IMR-90 (cell line): ENCODE measurements around the gene CLN3. TPM values are rescaled to one million over a fixed set of nuclear protein-coding genes. Genes with fewer than 3 reads are reported as not detected.

Experiments
- ATAC-seq: fragments of 200-7000 bp; cut with Tn5 transposase; 2 replicates; pipeline ENCODE4 v1.9.1; 2020; ENCODE audit warnings: low read depth, mild to moderate bottlenecking, moderate library complexity
- BruUV-seq: library from RNA; stranded (reverse); fragments of 400-500 nt; replicated peaks from 2 replicates; lab custom pipeline; 2021; lab: Mats Ljungman, UMichigan
- CTCF ChIA-PET: fragments of 300-600 bp; formaldehyde crosslinking; extraction: SDS; loops from one replicate; lab custom pipeline; 2021; ENCODE audit warnings: antibody characterized with exemption; lab: Yijun Ruan, JAX
- POLR2A ChIA-PET: fragments of 300-600 bp; sonication (Branson Sonifier 250); formaldehyde crosslinking; loops from one replicate; lab custom pipeline; 2022; ENCODE audit warnings: antibody characterized with exemption; ENCODE audit not compliant: unreplicated experiment; lab: Charles Lee
- DNase-seq: peaks from one replicate; pipeline ENCODE4 v3.0.0; 2013
- H2AFZ ChIP-seq: replicated peaks from 2 replicates; pipeline ENCODE3; 2013; ENCODE audit warnings: low read length, mild to moderate bottlenecking; ENCODE audit not compliant: poor library complexity
- H2AK5ac ChIP-seq: 2 replicates; pipeline ENCODE4 v1.6.1; 2013; ENCODE audit warnings: low read depth, low read length, inconsistent platforms
- H2AK9ac ChIP-seq: replicated peaks from 2 replicates; pipeline ENCODE3; 2013; ENCODE audit warnings: mild to moderate bottlenecking, low read depth, low read length, moderate library complexity; ENCODE audit not compliant: poor library complexity
- H2BK120ac ChIP-seq: 2 replicates; pipeline ENCODE4 v1.6.1; 2013; ENCODE audit warnings: low read depth, low read length, inconsistent platforms
- H2BK15ac ChIP-seq: 3 replicates; pipeline ENCODE4 v1.6.1; 2013; ENCODE audit warnings: low read depth, low read length, inconsistent platforms
- H2BK20ac ChIP-seq: 2 replicates; pipeline ENCODE4 v1.6.1; 2013; ENCODE audit warnings: low read depth, mild to moderate bottlenecking, inconsistent platforms, low read length, moderate library complexity
- H2BK5ac ChIP-seq: 2 replicates; pipeline ENCODE4 v1.6.1; 2013; ENCODE audit warnings: mild to moderate bottlenecking, low read depth, low read length, inconsistent platforms; ENCODE audit not compliant: poor library complexity, severe bottlenecking
- H3K14ac ChIP-seq: replicated peaks from 2 replicates; pipeline ENCODE4 v1.6.1; 2013; ENCODE audit warnings: low read depth, low read length, inconsistent platforms
- H3K18ac ChIP-seq: 2 replicates; pipeline ENCODE4 v1.6.1; 2013; ENCODE audit warnings: low read depth, low read length, control low read depth
- H3K23ac ChIP-seq: 2 replicates; pipeline ENCODE4 v1.6.1; 2013; ENCODE audit warnings: low read depth, low read length, inconsistent platforms
- H3K27ac ChIP-seq: 2 replicates; pipeline ENCODE4 v1.5.1; 2013; ENCODE audit warnings: mild to moderate bottlenecking, control low read depth, low read length; ENCODE audit not compliant: insufficient read depth
- H3K27me3 ChIP-seq: 2 replicates; pipeline ENCODE4 v1.6.1; 2013; ENCODE audit warnings: low read length; ENCODE audit not compliant: control insufficient read depth, insufficient read depth
- H3K36me3 ChIP-seq: 2 replicates; pipeline ENCODE4 v1.6.1; 2013; ENCODE audit warnings: low read length, mixed read lengths; ENCODE audit not compliant: control insufficient read depth, insufficient read depth
- H3K4ac ChIP-seq: 2 replicates; pipeline ENCODE4 v1.6.1; 2013; ENCODE audit warnings: low read depth, low read length, inconsistent platforms
- H3K4me1 ChIP-seq: 2 replicates; pipeline ENCODE4 v1.6.1; 2013; ENCODE audit warnings: low read length, mixed read lengths; ENCODE audit not compliant: control insufficient read depth, insufficient read depth
- H3K4me2 ChIP-seq: 2 replicates; pipeline ENCODE4 v1.6.1; 2013; ENCODE audit warnings: low read depth, mild to moderate bottlenecking, control low read depth, low read length, moderate library complexity
- H3K4me3 ChIP-seq: 2 replicates; pipeline ENCODE4 v1.5.1; 2013; ENCODE audit warnings: low read depth, mild to moderate bottlenecking, control low read depth, low read length, moderate library complexity; ENCODE audit not compliant: insufficient read depth
- H3K56ac ChIP-seq: 2 replicates; pipeline ENCODE4 v1.6.1; 2013; ENCODE audit warnings: low read length, inconsistent platforms; ENCODE audit not compliant: insufficient read depth; ENCODE audit errors: extremely low read depth
- H3K79me1 ChIP-seq, 2 experiments: 2 replicates each; pipeline ENCODE4 v1.6.1; 2013; ENCODE audit warnings: low read length in 2 of 2, inconsistent platforms in 1 of 2, low read depth in 1 of 2
- H3K9ac ChIP-seq: 2 replicates; pipeline ENCODE4 v1.6.1; 2013; ENCODE audit warnings: low read depth, low read length, control low read depth
- H3K9me1 ChIP-seq: 2 replicates; pipeline ENCODE4 v1.6.1; 2013; ENCODE audit warnings: low read length, inconsistent platforms; ENCODE audit not compliant: insufficient read depth
- H3K9me3 ChIP-seq: 2 replicates; pipeline ENCODE4 v1.6.1; 2013; ENCODE audit warnings: low read length; ENCODE audit not compliant: control insufficient read depth, insufficient read depth
- H4K20me1 ChIP-seq: 2 replicates; pipeline ENCODE4 v1.6.1; 2013; ENCODE audit warnings: low read length, inconsistent platforms; ENCODE audit not compliant: insufficient read depth
- H4K5ac ChIP-seq: 2 replicates; pipeline ENCODE4 v1.6.1; 2013; ENCODE audit warnings: mild to moderate bottlenecking, low read depth, low read length, control low read depth
- H4K8ac ChIP-seq, 2 experiments: 2 replicates each; pipeline ENCODE4 v1.6.1; 2013; ENCODE audit warnings: low read depth in 2 of 2, low read length in 2 of 2, control low read depth in 1 of 2, inconsistent platforms in 1 of 2
- H4K91ac ChIP-seq: 2 replicates; pipeline ENCODE4 v1.6.1; 2013; ENCODE audit warnings: low read depth, low read length, inconsistent platforms; ENCODE audit not compliant: insufficient read depth
- CHD1 ChIP-seq: IDR thresholded peaks from 2 replicates; pipeline ENCODE4 v1.6.1; 2012; ENCODE audit warnings: low read depth, low read length, improper control_type of control experiment
- MAZ ChIP-seq: IDR thresholded peaks from 2 replicates; pipeline ENCODE4 v1.6.1; 2012; ENCODE audit warnings: low read depth, mild to moderate bottlenecking, low read length, improper control_type of control experiment, moderate library complexity, borderline replicate concordance
- RAD21 ChIP-seq: IDR thresholded peaks from 2 replicates; pipeline ENCODE4 v1.6.1; 2012; ENCODE audit warnings: low read length, improper control_type of control experiment
- RCOR1 ChIP-seq: IDR thresholded peaks from 2 replicates; pipeline ENCODE4 v1.6.1; 2012; ENCODE audit warnings: mild to moderate bottlenecking, low read length, improper control_type of control experiment; ENCODE audit not compliant: insufficient replicate concordance
- WGBS, 2 experiments: methylation state at CpG; one replicate each; pipeline versions ENCODE4 v1.1.5 to v1.1.7; 2013; ENCODE audit warnings: missing lambda C conversion rate in 2 of 2; ENCODE audit not compliant: insufficient read length in 1 of 2; ENCODE audit errors: extremely low coverage in 2 of 2; 5-methylcytosine and 5-hydroxymethylcytosine counted together
- dilution Hi-C: fragments of 300-500 bp; cut with HindIII; formaldehyde crosslinking; loops from one replicate; pipeline ENCODE4 v1.14.3; 2018; ENCODE audit warnings: low sequenced_read_pairs; ENCODE audit not compliant: unreplicated experiment
- in situ Hi-C: fragments of 300-500 bp; cut with MboI; formaldehyde crosslinking; loops from 3 replicates; pipeline ENCODE4 v1.14.3; 2019; ENCODE audit warnings: low sequenced_read_pairs, inconsistent platforms, mixed read lengths
- intact Hi-C: fragments of 100-400 bp; cut with micrococcal nuclease; formaldehyde crosslinking; loops from 2 replicates; pipeline ENCODE4 v1.10.0; 2022
- polyA plus RNA-seq, 3 experiments: library from polyadenylated mRNA; depleted of rRNA; stranded (reverse); fragments of >200 nt; gene quantifications; 2 replicates each; pipeline ENCODE4 v1.2.3, GENCODE V29; 2012; ENCODE audit warnings: low replicate concordance in 1 of 3
- total RNA-seq: library from RNA; depleted of rRNA; stranded (reverse); fragments of >200 nt; gene quantifications from 2 replicates; pipeline ENCODE4 v1.2.3, GENCODE V29; 2012

CLN3 gene
- total and polyA plus RNA-seq, 2 of the 4 experiments (the other 2 are of a cell fraction): 3.9 to 15.9 TPM

- Histone ChIP-seq H3K4me1 (no peaks in the 10 kb centered on the region; the same call in 1 of the 2 replicates), H2BK20ac (no peak overlapping the region), H4K91ac (no peak overlapping the region), H3K4me2 (no peak overlapping the region), H3K27ac (no peak overlapping the region), H2AFZ (no peak overlapping the region), H3K14ac (no peak overlapping the region), H3K23ac (no peak overlapping the region), H3K36me3 (no peaks in the 10 kb centered on the region), H4K20me1 (no peaks in the 10 kb centered on the region), H3K27me3 (no peaks in the 10 kb centered on the region; the same call in 1 of the 2 replicates), H2BK15ac (no peak overlapping the region), H3K56ac (no peak overlapping the region), H4K5ac (no peak overlapping the region), H3K79me1 (no peaks in the 10 kb centered on the region), H4K8ac (no peak overlapping the region), H2AK9ac (no peak overlapping the region), H2AK5ac (no peak overlapping the region), H3K9me1 (no peaks in the 10 kb centered on the region), H3K4me3 (no peak overlapping the region), H3K9me3 (no peaks in the 10 kb centered on the region), H2BK120ac (no peak overlapping the region), H3K4ac (no peak overlapping the region), H2BK5ac (no peak overlapping the region), H3K9ac (no peak overlapping the region), H3K18ac (no peak overlapping the region)
- ChIA-PET CTCF (no interaction called here), POLR2A (no interaction called here)
- WGBS, 2 experiments: 81% methylated on average over 4 of the region's 6 CpGs; no CpG with 5 or more reads in 1 of the 2 experiments
- BruUV-seq: no TSS peak
- dilution Hi-C loops (no loop called here), intact Hi-C loops (no loop called here), in situ Hi-C loops (no loop called here)
- ATAC-seq (peak; percentile 11; the same call in 1 of the 2 replicates), DNase-seq (no peak)
- TF ChIP-seq MAZ (no peak), RCOR1 (no peak), RAD21 (no peak), CHD1 (no peak)
These were observed 32.9 kb upstream of the CLN3 start for GRCh38 chr16:28524681-28525171.
